Testis (tissue), 3 donors: ENCODE measurements around the gene TTLL9. TPM values are rescaled to one million over a fixed set of nuclear protein-coding genes. Genes with fewer than 3 reads are reported as not detected.

ENCODE experiments used
- DNase-seq: peaks from one replicate; pipeline ENCODE4 v3.0.0-alpha.2; 2019
- H3K27ac ChIP-seq, 2 donors: fragments of 200-600 bp; sonication (generic); one replicate each; pipeline ENCODE4 v1.5.1; 2019
- H3K27me3 ChIP-seq: fragments of 200-600 bp; sonication (generic); one replicate; pipeline ENCODE4 v1.5.1; 2019
- H3K36me3 ChIP-seq: fragments of 200-600 bp; sonication (generic); one replicate; pipeline ENCODE4 v1.5.1; 2017; ENCODE audit warnings: low read depth; ENCODE audit errors: missing control alignments
- H3K4me1 ChIP-seq: fragments of 200-600 bp; sonication (generic); one replicate; pipeline ENCODE4 v1.5.1; 2019
- H3K4me3 ChIP-seq, 2 donors: fragments of 200-600 bp; sonication (generic); one replicate each; pipeline ENCODE4 v1.5.1; 2017 to 2019
- H3K9me3 ChIP-seq: fragments of 200-600 bp; sonication (generic); one replicate; pipeline ENCODE4 v1.5.1; 2017
- CTCF ChIP-seq, 3 experiments: fragments of 450-650 bp in 2 of 3; fragments of 200-600 bp in 1 of 3; sonication (generic) in 1 of 3; IDR thresholded peaks; one replicate each; pipeline ENCODE4 v1.5.1; 2016 to 2019; ENCODE audit warnings: antibody characterized with exemption in 3 of 3, mild to moderate bottlenecking in 2 of 3, moderate library complexity in 1 of 3
- POLR2A ChIP-seq: fragments of 450-650 bp; IDR thresholded peaks from one replicate; pipeline ENCODE4 v1.6.1; 2017; ENCODE audit warnings: antibody characterized with exemption, mild to moderate bottlenecking, moderate library complexity
- WGBS, 2 donors: methylation state at CpG; one replicate each; pipeline ENCODE4 v1.1.5; 2018; 5-methylcytosine and 5-hydroxymethylcytosine counted together
- intact Hi-C: fragments of 100-400 bp; cut with DNase I; formaldehyde crosslinking; loops from one replicate; pipeline ENCODE4 v1.15.1; 2023; ENCODE audit warnings: low total_unique reads
- polyA plus RNA-seq: library from polyadenylated mRNA; stranded (reverse); fragments of 350-450 nt; fragmentation: Illumina TruSeq; extraction: RNeasy Lipid Tissue Mini Kit (QIAGEN cat#74804); gene quantifications from one replicate; pipeline ENCODE4 v1.2.3, GENCODE V29; 2014; ENCODE audit warnings: low read depth, low replicate concordance; ENCODE audit not compliant: insufficient read depth
- total RNA-seq, 2 donors: library from RNA; depleted of rRNA; stranded (reverse); fragments of >200 nt; gene quantifications; one replicate each; pipeline ENCODE4 v1.2.3, GENCODE V29; 2016

TTLL9 gene
- total and polyA plus RNA-seq, 3 donors from 2014 or later = 8.7 to 32.7 (median 19.1) TPM

GRCh38 chr20:31930779-31931178, 60.3 kb downstream of the TTLL9 start:
- Histone ChIP-seq H3K4me1 (no peaks in the 10 kb centered on the region), H3K27ac (no peak overlapping the region), H3K9me3 (no peaks in the 10 kb centered on the region), H3K4me3 (no peak overlapping the region), H3K27me3 (no peaks in the 10 kb centered on the region), H3K36me3 (no peaks in the 10 kb centered on the region)
- WGBS, 2 donors = 66 to 70% methylated on average over 5 of the region's 5 CpGs
- TF ChIP-seq CTCF (IDR thresholded peaks at IDR 0.05) = no peak
- no peak for TF ChIP-seq POLR2A
- no peak for DNase-seq
- intact Hi-C loops = no loop called here

GRCh38 chr20:31933698-31934097, 63.3 kb downstream of the TTLL9 start:
- H3K36me3 ChIP-seq = no peaks in the 10 kb centered on the region
- TF ChIP-seq POLR2A = no peak
- TF ChIP-seq CTCF (IDR thresholded peaks at IDR 0.05) = no peak
- intact Hi-C loops = no loop called here
- no peak overlapping the region for H3K4me3 ChIP-seq
- no peak overlapping the region for H3K27ac ChIP-seq
- no peak for DNase-seq
- 92 to 95% methylated on average over 8 to 10 of the region's 10 CpGs for WGBS, 2 donors
- H3K27me3 ChIP-seq = no peaks in the 10 kb centered on the region
- H3K9me3 ChIP-seq = no peaks in the 10 kb centered on the region
- no peaks in the 10 kb centered on the region for H3K4me1 ChIP-seq

GRCh38 chr20:31934491-31934890, 64.1 kb downstream of the TTLL9 start:
- no peaks in the 10 kb centered on the region for H3K27me3 ChIP-seq
- no peak for DNase-seq
- no peaks in the 10 kb centered on the region for H3K9me3 ChIP-seq
- no peak for TF ChIP-seq POLR2A
- no peak for TF ChIP-seq CTCF (IDR thresholded peaks at IDR 0.05)
- 95 to 100% methylated on average over 2 to 14 of the region's 14 CpGs for WGBS, 2 donors
- H3K27ac ChIP-seq = no peak overlapping the region
- H3K4me3 ChIP-seq = no peak overlapping the region
- intact Hi-C loops = no loop called here
- no peaks in the 10 kb centered on the region for H3K36me3 ChIP-seq
- H3K4me1 ChIP-seq = no peaks in the 10 kb centered on the region

- H3K4me3 ChIP-seq = no peak overlapping the region
- DNase-seq = no peak
- no peak overlapping the region for H3K27ac ChIP-seq
- H3K4me1 ChIP-seq = no peaks in the 10 kb centered on the region
- intact Hi-C loops = no loop called here
- TF ChIP-seq POLR2A (no peak), CTCF (IDR thresholded peaks at IDR 0.05) (no peak)
- H3K36me3 ChIP-seq = no peaks in the 10 kb centered on the region
- H3K27me3 ChIP-seq = no peaks in the 10 kb centered on the region
- no peaks in the 10 kb centered on the region for H3K9me3 ChIP-seq
- WGBS, 2 donors = 68 to 72% methylated on average over 7 to 8 of the region's 8 CpGs
Observed at GRCh38 chr20:31934968-31935764, 64.7 kb downstream of the TTLL9 start.

GRCh38 chr20:31936420-31936819, 66.0 kb downstream of the TTLL9 start:
- Histone ChIP-seq H3K4me3 (no peak overlapping the region), H3K36me3 (no peaks in the 10 kb centered on the region), H3K4me1 (no peaks in the 10 kb centered on the region), H3K27ac (no peak overlapping the region), H3K9me3 (no peaks in the 10 kb centered on the region), H3K27me3 (no peaks in the 10 kb centered on the region)
- no peak for DNase-seq
- TF ChIP-seq POLR2A (no peak), CTCF (IDR thresholded peaks at IDR 0.05) (no peak)
- intact Hi-C loops = no loop called here
- WGBS, 2 donors = 92 to 95% methylated on average over 4 of the region's 4 CpGs
